HK-2 (cell line): ENCODE measurements around the gene FAM186B.
"Not testable (repeated sequence)": the region's sequence is repeated elsewhere in the genome, so short reads cannot be mapped to it uniquely, and the experiment has no call there.

ENCODE experiments used
- DNase-seq: peaks from one replicate; pipeline ENCODE4 v3.0.0-alpha.2; 2018; ENCODE audit not compliant: unreplicated experiment

Gene FAM186B

GRCh38 chr12:49605539-49605938 lies at the start of gene FAM186B:
FAM186B (minus strand) TSS chr12:49605639; CDS start chr12:49605477, 162 bp downstream.
- not testable (repeated sequence) for DNase-seq

GRCh38 chr12:49654715-49655114 lies 49.3 kb upstream of the FAM186B start:
- DNase-seq, result no peak

- no peak for DNase-seq
These were observed 47.6 kb upstream of the FAM186B start for GRCh38 chr12:49652921-49653520.

GRCh38 chr12:49651855-49652254 lies 46.4 kb upstream of the FAM186B start:
- DNase-seq, result no peak

GRCh38 chr12:49649892-49650291 lies 44.5 kb upstream of the FAM186B start:
- no peak for DNase-seq

- DNase-seq, result no peak
These were observed 44.0 kb upstream of the FAM186B start for GRCh38 chr12:49649445-49649844.

GRCh38 chr12:49648712-49649003 lies 43.2 kb upstream of the FAM186B start:
- no peak for DNase-seq

- no peak for DNase-seq
These were observed 42.6 kb upstream of the FAM186B start for GRCh38 chr12:49647827-49648711.

GRCh38 chr12:49646871-49647654 lies 41.6 kb upstream of the FAM186B start:
- no peak for DNase-seq

- no peak for DNase-seq
These were observed 40.9 kb upstream of the FAM186B start for GRCh38 chr12:49646331-49646830.

- no peak for DNase-seq
These were observed 40.0 kb upstream of the FAM186B start for GRCh38 chr12:49645146-49646039.

GRCh38 chr12:49644620-49644994 lies 39.2 kb upstream of the FAM186B start:
- DNase-seq, result peak; percentile 71

GRCh38 chr12:49643961-49644619 lies 38.7 kb upstream of the FAM186B start:
- DNase-seq, result no peak

- no peak for DNase-seq
These were observed 37.7 kb upstream of the FAM186B start for GRCh38 chr12:49643135-49643534.

GRCh38 chr12:49642370-49642802 lies 36.9 kb upstream of the FAM186B start:
- no peak for DNase-seq

- DNase-seq, result no peak
These were observed 36.4 kb upstream of the FAM186B start for GRCh38 chr12:49641748-49642369.

- peak; percentile 38 for DNase-seq
These were observed 31.7 kb upstream of the FAM186B start for GRCh38 chr12:49636979-49637755.

- DNase-seq, result no peak
These were observed 31.1 kb upstream of the FAM186B start for GRCh38 chr12:49636574-49636973.

- DNase-seq, result no peak
These were observed 30.2 kb upstream of the FAM186B start for GRCh38 chr12:49635656-49636055.

GRCh38 chr12:49635036-49635435 lies 29.6 kb upstream of the FAM186B start:
- DNase-seq, result no peak
